Erythroblast (primary cell): ENCODE results near the gene BCAR3.

Source experiments
- GATA1 ChIP-seq: IDR thresholded peaks from 2 replicates; pipeline ENCODE4 v1.6.1; 2011; ENCODE audit warnings: low read depth, mild to moderate bottlenecking, control low read depth, low read length, moderate library complexity
- POLR2A ChIP-seq: IDR thresholded peaks from 2 replicates; pipeline ENCODE4 v1.6.1; 2011; ENCODE audit warnings: mild to moderate bottlenecking, low read length

DNA sequence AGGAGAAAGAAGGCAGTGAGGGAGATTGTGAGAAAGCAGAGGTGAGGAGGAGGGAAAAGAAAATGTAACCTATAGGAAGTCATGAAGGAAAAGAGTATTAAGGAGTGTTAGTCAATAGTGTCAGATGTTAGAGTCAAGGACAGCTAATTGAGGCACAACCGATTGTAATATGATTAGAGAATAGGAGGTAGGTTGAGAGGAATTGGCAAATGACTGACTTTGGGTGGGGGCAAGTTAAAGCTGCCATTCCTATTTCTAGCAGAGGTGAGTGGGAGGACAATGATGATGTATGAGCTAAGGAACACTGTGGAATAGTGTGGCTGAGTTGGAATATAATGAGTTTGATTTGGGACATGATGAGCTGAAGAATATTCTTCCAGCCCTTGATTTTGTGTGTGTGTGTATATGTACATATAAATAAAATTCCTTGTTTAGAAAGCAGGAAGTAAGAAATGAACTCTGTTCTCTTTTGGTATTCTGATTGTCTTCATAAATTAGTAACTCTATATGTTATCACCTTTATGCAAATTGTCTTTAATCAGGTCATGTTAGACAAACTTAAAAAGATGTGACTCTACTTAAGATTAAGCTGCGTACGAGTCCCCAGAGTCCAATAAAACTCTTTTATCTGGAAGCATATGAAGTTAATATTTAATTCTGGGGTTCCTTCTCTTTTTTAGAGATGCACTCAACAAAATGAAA lies 135.3 kb downstream of the BCAR3 start:
- no peak for TF ChIP-seq POLR2A
- no peak for TF ChIP-seq GATA1
